GM21526 (cell line): ENCODE measurements around the gene CCN5.
"Not testable (repeated sequence)": the region's sequence is repeated elsewhere in the genome, so short reads cannot be mapped to it uniquely, and the experiment has no call there.

ENCODE experiments used
- ATAC-seq: cut with Tn5 transposase; IDR thresholded peaks from one replicate; pipeline ENCODE4 v1.9.1; 2021; ENCODE audit warnings: moderate library complexity; ENCODE audit not compliant: unreplicated experiment, low FRiP score

CCN5 gene

GRCh38 chr20:44714701-44715498, at the start of gene CCN5:
TSS of gene CCN5 (plus strand) at chr20:44715369. CDS start at chr20:44715391, 22 bp downstream.
- no peak for ATAC-seq

- ATAC-seq = no peak
Observed at GRCh38 chr20:44666066-44666465, 49.1 kb upstream of the CCN5 start.

- not testable (repeated sequence) for ATAC-seq
Observed at GRCh38 chr20:44670851-44671250, 44.3 kb upstream of the CCN5 start.

GRCh38 chr20:44671541-44671940, 43.6 kb upstream of the CCN5 start:
- ATAC-seq = not testable (repeated sequence)

- not testable (repeated sequence) for ATAC-seq
Observed at GRCh38 chr20:44672318-44672902, 42.8 kb upstream of the CCN5 start.

- ATAC-seq = no peak
Observed at GRCh38 chr20:44678242-44678641, 36.9 kb upstream of the CCN5 start.

GRCh38 chr20:44678990-44679611, 36.1 kb upstream of the CCN5 start:
- ATAC-seq = no peak

GRCh38 chr20:44681796-44682566, 33.2 kb upstream of the CCN5 start:
- ATAC-seq = no peak

GRCh38 chr20:44683263-44684046, 31.7 kb upstream of the CCN5 start:
- ATAC-seq = no peak

GRCh38 chr20:44684047-44684967, 30.9 kb upstream of the CCN5 start:
- no peak for ATAC-seq

- ATAC-seq = no peak
Observed at GRCh38 chr20:44686934-44687333, 28.2 kb upstream of the CCN5 start.

- no peak for ATAC-seq
Observed at GRCh38 chr20:44688053-44688625, 27.0 kb upstream of the CCN5 start.

- ATAC-seq = no peak
Observed at GRCh38 chr20:44689809-44690208, 25.4 kb upstream of the CCN5 start.

- ATAC-seq = no peak
Observed at GRCh38 chr20:44690781-44691423, 24.3 kb upstream of the CCN5 start.

- no peak for ATAC-seq
Observed at GRCh38 chr20:44691424-44692423, 23.4 kb upstream of the CCN5 start.

GRCh38 chr20:44692932-44693480, 22.2 kb upstream of the CCN5 start:
- no peak for ATAC-seq

- no peak for ATAC-seq
Observed at GRCh38 chr20:44693627-44694026, 21.5 kb upstream of the CCN5 start.
